Nucleus accumbens (tissue), 56 donors: ENCODE measurements around the gene DTYMK.

ENCODE experiments used
- DNase-seq, 56 donors: peaks; one replicate each; lab custom pipeline; 2025; lab: John Stamatoyannopoulos, UW

The DTYMK gene, protein sequence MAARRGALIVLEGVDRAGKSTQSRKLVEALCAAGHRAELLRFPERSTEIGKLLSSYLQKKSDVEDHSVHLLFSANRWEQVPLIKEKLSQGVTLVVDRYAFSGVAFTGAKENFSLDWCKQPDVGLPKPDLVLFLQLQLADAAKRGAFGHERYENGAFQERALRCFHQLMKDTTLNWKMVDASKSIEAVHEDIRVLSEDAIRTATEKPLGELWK

DNA sequence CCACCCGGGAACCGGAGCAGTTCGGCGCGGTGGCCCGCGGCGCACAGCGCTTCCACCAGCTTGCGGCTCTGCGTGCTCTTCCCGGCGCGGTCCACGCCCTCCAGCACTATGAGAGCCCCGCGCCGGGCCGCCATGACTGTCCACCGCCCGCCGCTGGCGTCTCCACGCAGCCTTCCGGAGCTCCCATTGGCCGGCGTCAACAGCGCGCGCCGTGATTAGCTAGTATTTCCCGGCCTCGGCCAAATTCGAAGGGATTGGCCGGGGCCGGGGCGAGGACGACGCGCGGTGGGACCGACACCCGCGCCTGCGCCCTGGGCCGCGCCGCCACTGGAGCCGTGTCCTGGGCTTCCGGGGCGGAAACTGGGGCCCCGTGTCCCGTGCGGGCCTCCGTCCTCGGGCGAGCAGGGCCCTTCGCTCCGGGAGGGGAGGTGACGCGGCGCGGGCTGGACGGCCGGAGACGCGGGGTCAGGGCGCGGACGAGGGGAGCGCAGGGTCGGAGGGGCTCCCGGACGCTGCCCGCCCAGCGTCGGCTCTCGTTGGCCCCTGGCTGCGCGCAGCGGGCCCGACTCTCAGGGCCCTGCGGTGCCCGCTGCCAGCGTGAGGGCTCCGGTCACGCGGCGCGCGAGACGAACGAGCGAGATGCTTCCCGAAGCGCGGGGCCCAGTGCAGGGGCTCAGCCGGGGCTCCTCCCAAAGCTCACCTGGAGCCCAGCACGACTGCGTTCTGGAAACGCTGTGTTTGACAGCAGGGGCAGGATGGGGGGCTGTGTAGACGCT is at the start of gene DTYMK:
Gene DTYMK, minus strand, starts transcription at position 166 of the 776 bp plus-strand sequence. Its CDS starts 32 bp downstream, at position 134.
- DNase-seq = peak; percentile 14 to 98 (median 93)

DNA sequence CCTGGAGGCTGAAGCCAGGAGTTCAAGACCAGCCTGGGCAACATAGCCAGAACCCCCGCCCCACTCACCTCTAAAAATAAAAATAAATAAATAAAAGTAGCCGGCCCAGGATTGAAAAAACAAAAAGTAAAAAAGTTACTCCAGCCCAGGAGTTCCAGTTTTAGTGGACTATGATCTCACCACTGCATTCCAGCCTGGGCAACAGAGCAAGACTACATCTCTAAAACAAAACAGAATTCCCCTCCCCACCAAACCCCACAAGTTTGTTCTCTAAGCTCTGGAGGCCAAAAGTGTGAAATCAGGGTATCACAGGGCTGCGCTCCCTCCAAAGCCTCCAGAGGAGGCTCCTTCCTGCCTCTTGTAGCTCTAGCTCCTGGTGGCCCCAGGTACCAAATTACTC is 49.5 kb upstream of the DTYMK start:
- DNase-seq = no peak

DNA sequence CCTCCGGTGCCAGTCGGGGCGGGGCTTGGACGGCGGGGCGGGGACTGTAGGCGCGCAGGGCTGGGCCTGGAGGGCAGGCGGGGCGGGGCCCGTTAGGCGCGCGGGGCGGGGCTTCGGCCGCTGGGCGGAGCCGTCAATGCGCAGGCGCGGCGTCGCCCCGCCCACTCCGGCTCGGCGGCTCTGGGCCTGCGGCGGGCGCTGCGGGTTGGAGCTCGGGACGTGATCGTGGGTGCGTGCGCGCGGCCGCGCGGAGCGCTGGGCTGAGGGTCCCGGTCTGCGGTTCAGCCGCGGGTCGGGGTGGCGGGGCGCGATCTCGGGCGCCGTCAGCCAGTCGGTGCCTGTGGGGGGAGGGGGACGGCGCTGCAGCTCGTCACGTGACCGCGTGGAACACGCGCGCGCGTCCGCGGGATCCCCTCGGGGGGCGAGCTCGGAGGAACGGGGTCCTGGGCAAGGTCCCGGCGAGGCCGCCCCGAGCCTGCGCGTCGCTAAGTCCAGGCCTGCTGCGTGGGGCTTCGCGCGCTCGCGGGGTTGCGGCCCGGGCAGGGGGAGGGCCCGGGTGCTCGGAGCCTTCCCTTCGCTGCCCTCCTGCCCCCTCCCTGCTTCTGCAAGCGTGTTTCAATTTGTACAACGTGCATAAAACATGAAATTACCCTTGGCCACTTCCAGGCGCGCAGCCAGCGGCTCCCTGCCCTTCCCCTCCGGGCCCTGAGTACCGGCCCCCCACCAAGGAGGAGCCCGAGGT is 48.0 kb upstream of the DTYMK start, which contains the start of gene D2HGDH:
Gene D2HGDH, plus strand, starts transcription at position 164 of the 742 bp plus-strand sequence. CDS start 595 bp downstream, outside the sequence.
- DNase-seq = peak in 55 of 56 donors; percentile 49 to 94 (median 88)

DNA sequence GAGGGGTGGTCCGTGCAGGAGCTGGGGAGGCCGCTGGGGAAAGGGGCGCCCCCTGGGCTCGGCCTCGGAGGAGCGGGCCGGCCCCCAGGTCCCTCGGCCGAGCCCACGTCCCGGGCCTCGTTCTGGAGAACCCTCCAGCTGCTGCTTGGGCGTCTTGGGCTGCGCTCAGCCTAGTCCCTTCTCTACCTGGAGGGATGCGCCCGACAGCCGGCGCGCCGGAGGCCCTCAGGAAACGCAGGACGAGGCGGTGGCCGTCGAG is 47.5 kb upstream of the DTYMK start:
- peak in 1 of 56 donors; percentile 28 for DNase-seq

DNA sequence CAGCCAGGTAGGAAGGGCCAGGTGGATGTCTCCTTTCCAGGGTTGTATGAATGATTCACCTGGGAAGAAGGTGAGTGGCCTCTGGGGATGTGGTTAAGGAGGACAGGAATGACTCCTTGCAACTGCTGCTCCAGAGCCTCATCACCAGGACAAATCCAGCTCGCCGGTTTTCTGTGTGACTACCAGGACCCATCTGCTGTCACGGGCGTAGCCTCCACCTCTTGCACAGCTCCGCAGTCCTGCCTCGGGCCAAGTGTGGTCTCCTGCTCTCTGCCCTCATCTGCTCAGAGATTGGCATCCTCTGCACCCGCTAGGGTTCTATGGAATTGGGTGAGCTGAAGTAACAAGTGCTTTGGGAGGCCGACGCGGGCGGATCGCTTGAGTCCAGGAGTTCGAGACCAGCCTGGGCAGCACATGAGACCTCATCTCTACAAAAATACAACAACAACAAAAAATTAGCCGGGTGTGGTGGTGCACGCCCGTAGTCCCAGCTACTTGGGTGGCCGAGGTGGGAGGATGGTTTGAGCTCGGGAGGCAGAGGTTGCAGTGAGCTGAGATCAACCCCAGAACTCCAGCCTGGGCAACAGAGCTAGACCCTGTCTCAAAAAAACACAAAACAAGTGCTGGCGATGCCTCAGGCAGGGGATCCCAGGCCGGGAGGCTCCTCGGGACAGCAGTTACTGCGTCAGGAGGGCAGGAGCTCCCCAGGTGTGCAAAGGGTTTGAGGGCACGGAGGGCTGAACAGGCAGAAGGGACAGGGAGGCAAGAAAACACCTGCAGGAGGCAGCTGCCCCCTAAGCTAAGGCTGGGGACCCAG is 47.0 kb upstream of the DTYMK start:
- peak in 3 of 56 donors; percentile 35 to 51 (median 49) for DNase-seq

DNA sequence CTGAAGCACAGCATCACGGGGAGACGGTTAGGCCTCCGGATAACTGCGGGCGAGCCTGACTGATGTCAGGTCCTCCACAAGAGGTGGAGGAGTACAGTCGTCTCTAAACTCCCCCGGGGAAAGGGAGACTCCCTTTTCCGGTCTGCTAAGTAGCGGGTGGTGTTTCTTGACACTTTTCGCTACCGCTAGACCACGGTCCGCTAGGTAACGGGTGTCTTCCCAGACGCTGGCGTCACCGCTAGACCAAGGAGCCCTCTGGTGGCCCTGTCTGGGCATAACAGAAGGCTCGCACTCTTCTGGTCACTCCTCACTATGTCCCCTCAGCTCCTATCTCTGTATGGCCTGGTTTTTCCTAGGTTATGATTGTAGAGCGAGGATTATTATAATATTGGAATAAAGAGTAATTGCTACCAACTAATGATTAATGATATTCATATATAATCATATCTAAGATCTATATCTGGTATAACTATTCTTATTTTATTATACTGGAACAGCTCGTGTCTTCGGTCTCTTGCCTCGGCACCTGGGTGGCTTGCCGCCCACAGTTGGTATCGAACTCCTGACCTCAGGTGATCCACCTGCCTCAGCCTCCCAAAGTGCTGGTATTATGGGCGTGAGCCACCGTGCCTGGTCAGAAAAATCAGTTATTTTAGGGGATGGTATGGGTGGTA is 46.0 kb upstream of the DTYMK start:
- DNase-seq = peak in 26 of 56 donors; percentile 6 to 80 (median 29)

DNA sequence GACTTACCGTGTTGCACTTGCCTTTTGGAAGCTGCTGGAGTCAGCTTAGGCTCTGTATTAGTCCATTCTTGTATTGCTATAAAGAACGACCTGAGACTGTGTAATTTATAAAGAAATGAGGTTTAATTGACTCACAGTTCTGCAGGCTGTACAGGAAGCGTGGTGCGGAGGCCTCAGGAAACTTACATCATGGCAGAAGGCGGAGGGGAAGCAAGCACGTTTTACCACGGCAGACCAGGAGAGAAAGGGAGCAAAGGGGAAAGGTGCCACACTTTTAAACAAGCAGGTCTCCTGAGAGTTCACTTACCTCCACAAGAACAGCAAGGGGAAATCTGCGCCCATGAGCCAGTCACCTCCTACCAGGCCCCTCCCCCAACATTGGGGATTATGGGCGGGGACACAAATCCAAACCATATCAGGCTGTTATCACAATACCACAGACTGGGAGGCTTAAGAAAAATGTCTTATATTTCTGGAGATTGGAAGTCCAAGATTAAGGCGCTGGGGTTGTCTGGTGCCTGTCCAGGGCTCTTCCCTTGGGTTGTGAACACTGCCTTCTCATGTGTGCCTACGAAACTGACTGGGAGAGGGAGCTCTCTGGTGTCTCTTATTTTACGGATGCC is 44.2 kb upstream of the DTYMK start:
- no peak for DNase-seq

DNA sequence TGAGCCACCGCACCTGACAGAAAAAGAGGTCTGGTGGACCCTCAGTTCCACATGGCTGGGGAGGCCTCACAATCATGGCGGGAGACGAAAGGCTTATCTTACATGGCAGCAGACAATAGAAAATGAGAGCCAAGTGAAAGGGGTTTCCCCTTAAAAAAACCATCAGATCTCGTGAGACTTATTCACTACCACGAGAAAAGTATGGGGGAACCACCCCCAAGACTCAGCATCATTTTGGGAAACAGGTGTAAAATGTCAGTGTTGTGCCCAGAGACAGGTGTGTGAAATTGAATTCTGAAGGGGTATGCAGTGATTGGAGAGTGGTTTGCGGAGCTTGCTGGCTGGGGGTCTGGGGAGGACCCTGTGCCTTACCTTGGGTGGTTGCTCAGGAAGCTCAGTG is 43.3 kb upstream of the DTYMK start:
- no peak for DNase-seq

DNA sequence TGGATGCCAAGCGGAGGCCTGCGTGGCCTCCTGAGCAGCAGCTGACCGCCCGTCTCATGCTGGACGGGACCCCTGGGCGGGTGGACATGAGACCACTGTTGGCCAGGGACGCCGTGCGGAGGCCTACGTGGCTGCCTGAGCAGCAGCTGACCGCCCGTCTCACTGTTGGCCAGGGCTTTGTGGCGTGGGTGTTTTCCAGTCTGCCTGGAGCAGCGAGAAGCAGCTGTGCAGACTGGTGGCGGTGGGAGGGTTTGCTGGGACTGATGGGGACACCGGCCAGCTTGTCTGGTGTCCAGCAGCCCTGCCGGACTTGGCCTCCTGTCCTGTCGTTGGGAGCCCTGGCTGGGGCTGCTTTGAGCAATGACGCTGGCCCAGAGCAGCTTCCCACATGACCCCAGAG is 42.0 kb upstream of the DTYMK start:
- peak in 48 of 56 donors; percentile 3 to 82 (median 52) for DNase-seq

DNA sequence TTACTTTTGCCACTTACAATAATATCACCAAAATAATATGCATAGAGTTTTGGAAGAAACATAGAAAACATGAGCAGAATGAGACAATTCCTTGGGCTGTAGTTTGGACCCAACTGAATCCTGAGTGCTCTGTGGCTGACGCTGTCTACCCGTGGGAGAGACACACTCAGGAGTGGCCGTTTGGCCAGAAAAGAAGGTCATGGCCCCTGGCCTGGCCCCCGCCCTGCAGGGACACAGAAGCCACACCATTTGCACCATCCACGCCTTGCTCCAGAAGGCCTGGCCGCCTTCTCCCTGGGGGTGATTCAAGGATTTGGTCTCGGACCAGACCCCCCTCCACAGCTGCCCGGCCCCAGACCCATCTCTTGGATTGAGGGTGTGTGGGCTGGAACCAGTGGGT is 41.4 kb upstream of the DTYMK start:
- no peak for DNase-seq

DNA sequence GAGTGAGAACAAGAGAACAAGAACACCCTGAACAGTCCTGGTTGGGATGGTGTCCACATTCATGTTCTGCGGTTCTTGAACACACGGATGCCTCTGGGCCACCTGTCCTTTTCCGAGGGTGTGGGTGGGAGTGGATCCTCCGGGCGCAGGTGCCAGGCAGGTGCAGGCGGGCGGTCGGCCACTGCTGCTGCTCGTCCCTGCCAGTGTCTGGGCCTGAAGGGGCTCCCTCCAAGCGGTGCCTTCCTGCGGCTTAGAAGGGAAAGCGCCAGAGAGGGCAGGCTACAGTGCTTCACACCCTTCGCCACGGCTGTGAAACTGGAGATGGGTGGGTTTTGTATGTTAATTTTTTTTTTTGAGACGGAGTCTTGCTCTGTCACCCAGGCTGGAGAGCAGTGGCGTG is 39.8 kb upstream of the DTYMK start:
- DNase-seq = no peak

DNA sequence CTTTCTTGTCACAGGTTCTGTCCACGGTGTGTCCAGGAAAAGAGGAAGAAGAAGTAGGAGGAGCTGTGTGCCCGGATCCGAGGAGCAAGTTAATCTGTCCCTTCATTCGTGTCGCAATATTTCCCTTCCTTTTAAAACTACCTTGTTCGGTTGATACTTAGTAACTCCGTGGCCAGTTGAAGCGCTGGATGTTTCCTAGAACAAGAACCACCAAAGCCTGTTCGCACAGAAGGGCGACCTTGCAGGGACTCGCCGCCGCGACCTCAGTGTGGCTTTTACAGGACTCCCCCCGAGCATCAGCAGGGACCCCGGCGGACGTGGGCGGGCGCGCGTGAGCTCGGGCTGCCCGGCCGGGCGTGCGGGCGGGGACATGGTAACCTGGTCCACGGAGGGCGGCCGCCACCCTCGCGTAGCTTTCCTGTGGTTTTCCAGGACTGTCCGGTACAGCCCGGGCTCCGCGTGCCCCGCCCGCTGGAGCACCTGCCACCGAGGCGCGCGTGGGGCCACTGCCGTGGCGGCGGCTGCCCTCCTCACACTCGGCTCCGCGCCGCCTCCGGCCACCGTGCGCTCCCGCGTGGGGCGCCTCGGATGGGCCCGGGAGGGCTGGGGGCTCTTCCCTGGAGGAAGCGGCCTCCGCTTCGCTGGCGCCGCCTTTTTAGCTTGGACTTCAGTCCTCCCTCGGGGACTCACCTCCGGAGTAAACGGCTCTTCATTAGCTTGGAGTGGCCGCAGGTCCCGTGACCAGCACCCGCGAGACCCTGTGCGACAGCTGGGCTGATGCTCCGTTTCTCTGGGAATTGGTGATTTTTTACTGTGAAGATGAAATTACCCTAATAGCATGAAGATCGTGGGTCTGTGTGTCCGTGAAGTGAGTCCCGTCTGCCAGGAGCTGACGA is 38.6 kb upstream of the DTYMK start:
- DNase-seq = no peak

DNA sequence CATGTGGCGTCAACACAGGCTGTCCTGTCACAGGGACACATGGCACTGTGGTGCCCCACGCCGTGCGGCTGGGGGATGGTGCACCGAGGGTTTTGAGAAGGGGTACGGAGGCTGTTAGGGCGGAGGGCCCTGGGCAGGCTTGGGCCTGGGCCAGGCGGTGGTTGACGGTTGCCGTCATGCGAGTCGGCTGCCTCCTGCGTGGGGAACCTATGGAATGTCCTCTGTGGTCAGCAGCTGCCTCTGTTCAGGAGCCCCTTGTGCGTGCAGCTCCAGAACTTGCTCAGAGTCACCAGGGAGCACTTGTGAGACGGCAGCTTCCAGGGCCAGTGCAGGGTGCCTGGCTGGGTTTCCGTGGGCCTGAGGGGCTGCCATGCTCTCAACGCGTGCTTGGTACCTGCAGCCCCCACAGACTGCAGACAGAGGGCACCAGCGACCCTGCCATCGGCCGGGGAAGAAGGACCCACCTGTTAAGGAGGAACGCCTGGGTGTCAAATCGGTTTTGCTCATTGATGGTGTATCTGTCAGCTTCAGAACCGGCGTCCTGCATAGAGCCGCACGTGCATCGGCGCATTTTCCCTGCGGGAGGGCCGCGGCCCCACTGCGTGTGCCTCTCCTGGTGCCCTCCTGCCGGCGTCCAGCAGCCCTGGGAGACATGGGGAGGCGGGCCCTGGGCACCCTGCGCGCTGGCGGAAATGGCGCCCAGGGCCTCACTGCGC is 37.8 kb upstream of the DTYMK start:
- DNase-seq = no peak

DNA sequence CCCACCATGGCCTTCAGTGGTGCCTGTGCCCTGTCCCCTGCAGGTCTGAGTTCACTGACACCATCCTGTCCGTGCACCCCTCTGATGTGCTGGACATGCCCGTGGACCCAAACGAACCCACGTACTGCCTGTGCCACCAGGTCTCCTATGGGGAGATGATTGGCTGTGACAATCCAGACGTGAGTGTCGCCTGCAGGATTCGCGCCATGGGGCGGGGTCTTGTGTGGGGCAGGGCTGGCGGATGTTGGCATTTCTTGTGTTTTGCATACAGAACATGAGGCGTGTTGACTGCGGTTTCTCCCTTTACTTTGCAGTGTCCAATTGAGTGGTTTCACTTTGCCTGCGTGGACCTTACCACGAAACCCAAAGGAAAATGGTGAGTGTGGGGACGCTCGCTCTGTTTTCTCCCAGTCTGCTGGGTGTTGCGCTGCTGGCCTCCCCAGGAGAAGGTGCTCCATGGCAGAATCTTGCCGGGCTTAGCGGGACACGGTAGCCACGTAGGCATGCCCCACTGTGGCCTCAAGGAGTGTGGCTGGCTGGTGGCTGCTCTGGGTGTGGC is 36.4 kb upstream of the DTYMK start:
- no peak for DNase-seq

DNA sequence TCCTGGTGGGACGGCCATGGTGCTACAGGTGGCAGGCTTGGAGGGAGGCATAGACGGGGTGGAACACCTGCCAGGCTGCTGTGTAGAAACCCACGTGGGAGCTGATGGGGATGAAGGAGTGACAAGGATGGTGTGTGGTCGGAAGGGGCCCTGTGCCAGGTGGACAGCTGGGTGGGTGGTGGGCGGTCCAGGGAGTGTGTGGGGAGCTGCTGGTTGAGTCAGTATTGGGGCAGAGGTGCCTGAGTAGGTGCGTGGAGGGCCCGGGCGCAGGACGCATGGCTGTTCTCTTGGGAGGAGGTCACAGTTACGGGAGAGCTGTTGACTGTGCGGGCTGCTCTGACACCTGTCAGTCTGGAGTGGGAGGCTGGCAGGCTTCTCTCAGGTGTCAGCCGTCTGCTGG is 35.2 kb upstream of the DTYMK start:
- DNase-seq = no peak

DNA sequence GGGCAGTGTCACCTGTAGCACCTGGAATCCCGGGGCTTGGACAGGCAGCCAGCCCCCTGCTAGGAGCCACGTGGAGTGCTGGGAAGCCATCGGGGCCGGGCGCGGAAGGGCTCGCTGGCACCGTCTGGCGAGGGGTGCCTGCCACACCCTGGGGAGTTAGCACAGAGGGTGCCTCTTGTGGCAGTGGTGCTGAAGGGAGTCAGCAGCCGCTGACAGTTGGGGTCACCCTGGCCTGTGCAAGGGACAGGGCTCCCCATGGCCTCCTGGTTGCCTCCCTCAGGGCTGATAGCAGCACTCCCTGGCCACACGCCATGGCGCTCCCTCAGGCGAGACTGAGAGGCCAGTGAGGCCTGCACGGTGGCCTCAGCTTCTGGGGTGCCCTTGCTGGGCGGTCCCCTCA is 33.9 kb upstream of the DTYMK start:
- no peak for DNase-seq

DNA sequence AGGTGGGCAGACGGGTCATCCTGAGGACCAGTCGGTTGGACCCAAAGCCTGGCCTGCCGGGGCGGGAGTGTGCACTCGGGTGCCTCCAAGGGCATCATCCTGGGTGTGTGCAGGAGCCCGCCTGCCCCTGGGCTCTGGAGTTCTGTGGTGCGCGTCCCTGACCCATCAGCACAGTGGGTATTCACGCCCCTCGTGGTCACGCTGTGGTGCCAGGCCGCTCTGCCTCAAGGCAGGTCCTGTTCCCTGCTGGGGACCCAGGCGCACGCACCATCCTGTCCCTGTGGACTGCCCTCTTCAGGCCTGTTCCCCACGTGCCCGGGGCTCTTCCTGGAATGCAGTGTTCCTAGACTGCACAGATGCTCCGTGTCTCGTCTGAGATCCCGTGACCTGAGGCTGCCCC is 33.5 kb upstream of the DTYMK start:
- DNase-seq = no peak

DNA sequence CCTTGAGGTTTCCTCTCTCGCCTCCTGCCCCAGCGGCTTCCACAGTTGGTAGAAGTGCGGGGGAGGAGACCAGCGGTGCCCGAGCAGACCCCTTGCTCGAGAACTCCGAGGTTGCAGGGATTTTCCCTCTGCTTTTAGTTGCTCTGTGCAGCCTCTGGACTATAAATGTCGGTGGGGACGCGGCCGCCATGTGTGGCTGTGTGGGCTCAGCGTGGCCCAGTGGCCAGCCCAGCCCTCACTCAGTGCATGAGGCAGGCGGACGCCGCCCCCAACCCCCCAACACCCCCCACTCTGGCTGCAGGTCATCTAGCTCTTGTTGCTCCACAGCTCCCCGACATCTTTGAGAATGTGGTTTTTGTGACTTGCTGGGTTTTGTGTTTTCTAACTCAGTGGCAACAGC is 32.5 kb upstream of the DTYMK start:
- DNase-seq = no peak
